22Rv1 (cell line): ENCODE results near the gene SLC25A27.

Experiments used
- H3K27ac ChIP-seq: fragments of 450-650 bp; 2 replicates; pipeline ENCODE4 v1.5.1; 2017
- ZFX ChIP-seq: fragments of 450-650 bp; IDR thresholded peaks from 2 replicates; pipeline ENCODE4 v1.6.1; 2017; ENCODE audit warnings: antibody characterized with exemption, borderline replicate concordance
- TF ChIP-seq, protein P1 (sequence below): fragments of 450-650 bp; IDR thresholded peaks from 2 replicates; pipeline ENCODE4 v1.5.1; 2017; ENCODE audit warnings: mild to moderate bottlenecking

Gene SLC25A27

DNA sequence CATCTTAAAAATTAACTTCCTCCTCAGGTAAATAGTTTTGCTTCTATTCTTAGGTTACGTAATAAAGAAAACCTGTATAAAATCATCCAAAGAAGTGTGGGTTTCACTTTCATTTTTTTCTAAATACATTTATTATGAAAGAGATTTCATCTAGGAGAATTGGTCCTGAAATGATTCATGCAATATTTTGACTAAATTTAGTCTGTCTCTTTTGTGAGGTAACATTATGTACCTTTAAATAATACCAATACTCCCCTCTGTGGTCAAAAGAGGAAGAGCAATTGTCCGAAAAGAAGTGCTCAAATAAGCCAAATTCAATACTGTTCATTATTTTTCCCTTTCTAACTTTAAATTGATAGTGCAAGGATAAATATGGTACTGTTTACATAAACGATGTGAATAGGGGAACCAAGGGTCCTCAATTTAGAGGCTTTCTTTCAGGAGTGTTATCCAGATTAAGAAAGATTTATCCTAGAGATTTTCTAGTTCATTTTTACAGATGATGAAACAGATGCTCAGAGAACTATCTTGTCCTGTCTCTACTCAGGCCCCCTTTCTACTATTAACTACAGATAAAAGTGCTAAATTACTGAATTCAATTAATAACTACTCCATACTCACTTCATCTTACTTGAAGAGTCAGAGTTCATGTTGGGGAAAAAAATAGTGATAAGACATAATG is 26.4 kb upstream of the SLC25A27 start:
- TF ChIP-seq ZFX = no peak
- TF ChIP-seq, protein P1, sequence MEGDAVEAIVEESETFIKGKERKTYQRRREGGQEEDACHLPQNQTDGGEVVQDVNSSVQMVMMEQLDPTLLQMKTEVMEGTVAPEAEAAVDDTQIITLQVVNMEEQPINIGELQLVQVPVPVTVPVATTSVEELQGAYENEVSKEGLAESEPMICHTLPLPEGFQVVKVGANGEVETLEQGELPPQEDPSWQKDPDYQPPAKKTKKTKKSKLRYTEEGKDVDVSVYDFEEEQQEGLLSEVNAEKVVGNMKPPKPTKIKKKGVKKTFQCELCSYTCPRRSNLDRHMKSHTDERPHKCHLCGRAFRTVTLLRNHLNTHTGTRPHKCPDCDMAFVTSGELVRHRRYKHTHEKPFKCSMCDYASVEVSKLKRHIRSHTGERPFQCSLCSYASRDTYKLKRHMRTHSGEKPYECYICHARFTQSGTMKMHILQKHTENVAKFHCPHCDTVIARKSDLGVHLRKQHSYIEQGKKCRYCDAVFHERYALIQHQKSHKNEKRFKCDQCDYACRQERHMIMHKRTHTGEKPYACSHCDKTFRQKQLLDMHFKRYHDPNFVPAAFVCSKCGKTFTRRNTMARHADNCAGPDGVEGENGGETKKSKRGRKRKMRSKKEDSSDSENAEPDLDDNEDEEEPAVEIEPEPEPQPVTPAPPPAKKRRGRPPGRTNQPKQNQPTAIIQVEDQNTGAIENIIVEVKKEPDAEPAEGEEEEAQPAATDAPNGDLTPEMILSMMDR = peak; percentile 75
- no peak overlapping the region for H3K27ac ChIP-seq

DNA sequence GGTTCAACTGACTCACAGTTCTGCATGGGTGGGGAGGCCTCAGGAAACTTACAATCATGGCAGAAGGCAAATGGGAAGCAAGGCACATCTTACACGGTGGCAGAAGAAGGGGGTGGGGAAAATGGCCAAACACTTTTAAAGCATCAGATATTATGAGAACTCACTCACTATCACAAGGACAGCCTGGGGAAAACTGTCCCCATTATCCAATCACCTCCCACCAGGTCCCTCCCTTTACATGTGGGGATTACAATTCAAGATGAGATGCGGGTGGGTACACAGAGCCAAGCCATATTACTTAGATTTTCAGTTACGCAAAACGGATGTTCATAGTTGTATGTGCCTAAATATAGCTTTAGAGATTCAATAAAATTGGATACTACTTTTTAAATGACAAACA is 25.8 kb upstream of the SLC25A27 start:
- H3K27ac ChIP-seq = no peak overlapping the region
- TF ChIP-seq ZFX = no peak
- TF ChIP-seq, protein P1 = no peak

DNA sequence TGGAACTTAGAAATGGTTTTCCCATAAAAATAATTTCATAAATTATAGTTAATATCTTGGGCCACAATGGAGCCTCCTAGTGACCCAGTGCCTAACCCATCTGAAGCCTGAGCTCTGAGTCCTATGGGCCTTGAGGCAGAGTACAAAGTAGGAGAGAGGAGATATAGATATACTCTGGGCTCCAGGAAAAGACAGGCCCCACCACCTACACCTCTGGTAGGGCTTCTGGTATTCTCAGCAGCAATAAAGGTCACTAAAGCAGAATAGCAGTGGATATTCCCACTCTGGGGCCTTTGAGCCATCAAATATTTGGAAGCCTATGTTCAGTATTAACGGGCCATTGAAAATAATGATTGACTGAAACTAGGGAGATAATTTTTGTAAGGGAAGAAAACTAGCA is 24.3 kb upstream of the SLC25A27 start:
- H3K27ac ChIP-seq = no peak overlapping the region
- TF ChIP-seq, protein P1 = no peak
- TF ChIP-seq ZFX = no peak

DNA sequence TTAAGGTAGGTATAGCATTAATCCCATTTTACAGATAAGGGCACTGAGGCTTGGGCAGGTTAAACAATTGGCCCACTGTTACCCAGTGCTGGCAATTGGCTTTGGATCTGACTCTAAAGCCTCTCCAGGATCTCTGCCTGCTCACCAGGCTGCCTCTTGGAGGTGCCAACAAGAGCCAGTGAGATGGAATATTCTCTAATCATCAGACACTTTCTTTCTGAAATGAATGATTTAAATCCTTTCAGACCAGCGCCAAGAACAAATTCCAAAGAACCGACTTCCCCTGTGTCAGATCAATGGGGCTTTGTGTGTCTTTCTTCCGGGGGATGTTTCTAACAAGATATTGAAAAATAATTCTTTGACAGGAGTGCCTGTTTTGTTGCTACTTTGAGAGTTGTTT is 23.8 kb upstream of the SLC25A27 start:
- TF ChIP-seq, protein P1 = no peak
- no peak for TF ChIP-seq ZFX
- H3K27ac ChIP-seq = no peak overlapping the region

DNA sequence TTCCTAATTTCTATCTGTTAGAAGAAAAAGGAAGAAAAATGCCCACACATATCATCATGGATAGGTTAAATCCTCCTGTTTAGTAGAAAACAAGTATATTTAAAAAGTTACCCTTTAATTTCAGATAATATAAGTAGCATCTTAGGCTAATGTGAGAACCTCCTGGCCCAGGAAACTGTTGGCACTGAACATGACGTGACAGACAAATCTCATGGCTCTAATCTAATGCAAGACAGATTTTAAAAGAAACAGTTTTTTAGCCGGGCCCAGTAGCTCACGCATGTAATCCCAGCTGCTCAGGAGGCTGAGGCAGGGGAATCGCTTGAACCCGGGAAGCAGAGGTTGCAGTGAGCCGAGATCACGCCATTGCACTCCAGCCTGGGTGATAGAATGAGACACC is 23.1 kb upstream of the SLC25A27 start:
- TF ChIP-seq, protein P1 = no peak
- no peak for TF ChIP-seq ZFX
- no peak overlapping the region for H3K27ac ChIP-seq

DNA sequence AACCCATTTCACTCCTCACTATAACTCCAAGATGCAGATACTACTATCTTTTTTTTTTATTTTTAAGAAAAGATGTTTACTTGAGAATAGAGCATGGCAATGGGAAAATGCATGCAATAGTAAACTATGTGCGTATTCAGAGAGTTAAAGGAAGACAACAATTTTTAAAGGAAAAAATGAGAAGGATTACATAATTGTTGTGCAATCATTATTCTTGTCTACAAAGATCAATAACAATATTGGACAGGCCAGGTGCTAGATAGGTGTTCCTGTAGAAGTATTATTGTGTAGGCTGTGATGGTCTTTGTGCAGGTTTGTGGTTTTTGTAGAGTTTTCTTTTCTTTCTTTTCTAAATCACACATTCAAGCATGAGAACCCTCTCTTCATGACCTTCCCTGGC is 20.7 kb upstream of the SLC25A27 start:
- H3K27ac ChIP-seq = no peak overlapping the region
- TF ChIP-seq ZFX = no peak
- TF ChIP-seq, protein P1 = no peak

DNA sequence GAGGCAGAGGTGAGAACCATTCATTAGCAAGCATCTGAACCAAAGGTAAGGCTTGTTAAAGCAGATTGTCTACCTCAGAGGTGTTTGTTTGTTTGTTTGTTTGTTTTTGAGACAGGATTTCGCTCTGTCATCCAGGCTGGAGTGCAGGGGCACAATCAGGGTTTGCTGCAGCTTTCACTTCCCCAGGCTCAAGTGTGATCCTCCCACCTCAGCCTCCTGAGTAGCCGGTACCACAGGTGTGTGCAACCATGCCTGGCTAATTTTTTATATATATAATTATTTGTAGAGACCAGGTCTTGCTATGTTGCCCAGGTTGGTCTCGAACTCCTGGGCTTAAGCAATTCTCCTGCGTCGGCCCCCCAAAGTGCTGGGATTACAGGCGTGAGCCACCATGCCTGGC is 17.3 kb upstream of the SLC25A27 start:
- no peak for TF ChIP-seq ZFX
- H3K27ac ChIP-seq = no peak overlapping the region

DNA sequence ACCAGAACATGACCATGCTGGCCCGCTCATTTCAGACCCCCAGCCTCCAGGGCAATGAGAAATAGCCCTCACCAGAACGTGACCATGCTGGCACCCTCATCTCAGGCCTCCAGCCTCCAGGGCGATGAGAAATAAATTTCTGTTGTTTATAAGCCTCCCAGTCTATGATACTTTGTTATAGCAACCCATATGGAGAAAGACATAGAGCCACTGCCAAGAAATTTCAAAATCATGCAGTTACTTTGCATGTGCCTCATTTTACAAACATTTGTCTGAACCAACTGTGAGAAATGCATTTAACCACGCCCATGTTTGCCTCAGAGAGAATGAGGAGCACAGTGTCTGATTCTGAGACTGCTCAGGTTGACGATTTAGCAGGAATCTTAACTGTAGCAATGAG is 15.6 kb upstream of the SLC25A27 start:
- no peak overlapping the region for H3K27ac ChIP-seq

More for the DNA sequence above, 15.6 kb upstream of the SLC25A27 start:
- TF ChIP-seq ZFX = no peak
- TF ChIP-seq, protein P1 = no peak
